Measurements from ENCODE around the gene SNX4. TPM values are rescaled to one million over a fixed set of nuclear protein-coding genes. Genes with fewer than 3 reads are reported as not detected.

SNX4 gene
- total RNA-seq, 1 experiment from 2014 or later, result 47.0 TPM

DNA sequence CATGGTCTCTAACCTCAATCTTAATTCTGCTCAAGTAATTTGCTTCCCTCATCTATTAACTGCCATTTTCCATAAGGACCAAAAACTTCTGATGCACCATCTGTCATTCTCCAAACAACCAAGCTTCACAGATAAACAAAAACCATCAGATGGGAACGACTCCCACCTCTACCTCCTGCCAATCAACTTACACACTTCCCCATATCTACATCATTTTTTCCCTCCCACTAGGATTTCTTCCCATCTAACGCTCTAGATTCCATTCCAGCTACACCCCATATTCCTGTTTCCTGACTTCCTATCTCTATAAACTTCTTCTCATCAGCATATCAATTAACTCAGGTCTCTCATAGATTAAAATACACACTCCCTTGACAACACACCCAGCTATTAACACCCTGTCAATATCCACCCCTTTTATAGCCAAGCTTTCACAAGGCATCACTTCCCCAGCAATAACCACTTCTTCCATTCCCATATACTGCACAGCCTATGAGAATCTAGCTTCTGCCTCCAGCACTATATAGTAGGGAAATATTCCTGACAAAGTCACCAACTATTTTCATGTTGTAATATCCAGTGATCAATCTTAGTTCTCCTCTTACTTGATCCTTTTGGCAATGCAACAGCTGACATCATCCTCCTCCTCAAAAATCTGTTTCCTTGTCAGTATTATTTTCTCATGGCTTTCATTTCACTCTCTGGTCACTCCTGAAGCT, 39.2 kb downstream of the SNX4 start:
- Histone ChIP-seq H3K4me3 (ENCODE audit: low read length) (no peak overlapping the region), H3K9ac (ENCODE audit: low read length) (no peak overlapping the region), H3K4me1 (ENCODE audit: low read length) (no peaks in the 10 kb centered on the region), H3K27ac (ENCODE audit: low read length) (no peak overlapping the region), H3K36me3 (ENCODE audit: insufficient read depth, low read length) (peaks cover 28% of the 10 kb centered on the region; the same call in 1 of the 2 replicates), H3K27me3 (ENCODE audit: low read length) (no peaks in the 10 kb centered on the region), H3K4me2 (ENCODE audit: low read depth, low read length, poor library complexity, severe bottlenecking) (no peak overlapping the region), H3K9me3 (ENCODE audit: low read length) (no peaks in the 10 kb centered on the region), H3K9me2 (replicated peaks; ENCODE audit: insufficient read depth, low read length) (no peaks in the 10 kb centered on the region), H4K20me1 (ENCODE audit: insufficient read depth, low read depth, low read length) (no peaks in the 10 kb centered on the region), H3K79me2 (ENCODE audit: low read length) (no peaks in the 10 kb centered on the region), H2AFZ (ENCODE audit: low read length) (no peak overlapping the region)
- no peak for DNase-seq

DNA sequence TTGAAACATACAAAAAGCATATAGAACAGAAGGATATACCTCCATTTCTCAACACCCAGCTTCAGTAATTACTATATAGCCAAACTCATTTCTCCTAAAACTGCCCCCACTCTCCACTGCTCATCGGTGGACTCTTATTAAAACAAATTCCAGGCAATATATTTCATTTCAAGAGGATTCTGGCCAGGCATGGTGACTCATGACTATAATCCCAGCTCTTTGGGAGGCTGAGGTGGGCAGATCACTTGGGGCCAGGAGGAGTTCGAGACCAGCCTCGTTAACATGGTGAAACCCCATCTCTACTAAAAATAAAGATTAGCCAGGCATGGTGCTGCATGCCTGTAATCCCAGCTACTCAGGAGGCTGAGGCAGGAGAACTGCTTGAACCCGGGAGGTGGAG, 40.9 kb downstream of the SNX4 start:
- no peak overlapping the region for H2AFZ ChIP-seq (ENCODE audit: low read length)
- H3K27me3 ChIP-seq (ENCODE audit: low read length), result no peaks in the 10 kb centered on the region
- no peak for DNase-seq
- H3K36me3 ChIP-seq (ENCODE audit: insufficient read depth, low read length), result peaks cover 36% of the 10 kb centered on the region; the same call in 1 of the 2 replicates
- no peaks in the 10 kb centered on the region for H3K9me2 ChIP-seq (replicated peaks; ENCODE audit: insufficient read depth, low read length)
- no peak overlapping the region for H3K27ac ChIP-seq (ENCODE audit: low read length)
- no peaks in the 10 kb centered on the region for H3K4me1 ChIP-seq (ENCODE audit: low read length)
- H3K9ac ChIP-seq (ENCODE audit: low read length), result no peak overlapping the region
- H4K20me1 ChIP-seq (ENCODE audit: insufficient read depth, low read depth, low read length), result no peaks in the 10 kb centered on the region
- no peaks in the 10 kb centered on the region for H3K79me2 ChIP-seq (ENCODE audit: low read length)
- H3K4me3 ChIP-seq (ENCODE audit: low read length), result no peak overlapping the region
- H3K4me2 ChIP-seq (ENCODE audit: low read depth, low read length, poor library complexity, severe bottlenecking), result no peak overlapping the region
- no peaks in the 10 kb centered on the region for H3K9me3 ChIP-seq (ENCODE audit: low read length)

DNA sequence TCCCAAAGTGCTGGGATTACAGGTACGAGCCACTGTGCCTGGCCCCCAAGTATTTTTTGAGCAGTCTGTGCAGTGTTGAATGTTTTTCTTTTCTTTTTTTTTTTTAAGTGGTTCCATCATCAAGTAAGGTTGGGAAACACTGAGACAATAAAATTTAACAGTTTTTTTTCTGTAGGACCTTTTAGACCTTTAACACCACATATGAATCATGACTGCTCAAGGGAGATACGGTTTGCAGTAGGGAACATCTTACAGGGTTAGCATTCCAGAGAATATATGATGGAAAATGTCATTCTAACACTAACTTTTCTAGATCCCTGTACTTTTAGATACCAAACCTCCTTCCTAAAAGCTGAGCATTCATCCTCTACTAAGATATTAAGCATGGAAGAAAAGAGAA, 41.7 kb downstream of the SNX4 start:
- H3K27me3 ChIP-seq (ENCODE audit: low read length), result no peaks in the 10 kb centered on the region
- no peaks in the 10 kb centered on the region for H3K9me2 ChIP-seq (replicated peaks; ENCODE audit: insufficient read depth, low read length)
- no peak overlapping the region for H3K9ac ChIP-seq (ENCODE audit: low read length)
- no peak overlapping the region for H3K4me3 ChIP-seq (ENCODE audit: low read length)
- no peak for DNase-seq
- H3K36me3 ChIP-seq (ENCODE audit: insufficient read depth, low read length), result peaks cover 40% of the 10 kb centered on the region; the same call in 1 of the 2 replicates
- H2AFZ ChIP-seq (ENCODE audit: low read length), result no peak overlapping the region
- H3K27ac ChIP-seq (ENCODE audit: low read length), result no peak overlapping the region
- no peak overlapping the region for H3K4me2 ChIP-seq (ENCODE audit: low read depth, low read length, poor library complexity, severe bottlenecking)
- H4K20me1 ChIP-seq (ENCODE audit: insufficient read depth, low read depth, low read length), result no peaks in the 10 kb centered on the region
- H3K79me2 ChIP-seq (ENCODE audit: low read length), result no peaks in the 10 kb centered on the region
- H3K9me3 ChIP-seq (ENCODE audit: low read length), result no peaks in the 10 kb centered on the region
- H3K4me1 ChIP-seq (ENCODE audit: low read length), result no peaks in the 10 kb centered on the region

DNA sequence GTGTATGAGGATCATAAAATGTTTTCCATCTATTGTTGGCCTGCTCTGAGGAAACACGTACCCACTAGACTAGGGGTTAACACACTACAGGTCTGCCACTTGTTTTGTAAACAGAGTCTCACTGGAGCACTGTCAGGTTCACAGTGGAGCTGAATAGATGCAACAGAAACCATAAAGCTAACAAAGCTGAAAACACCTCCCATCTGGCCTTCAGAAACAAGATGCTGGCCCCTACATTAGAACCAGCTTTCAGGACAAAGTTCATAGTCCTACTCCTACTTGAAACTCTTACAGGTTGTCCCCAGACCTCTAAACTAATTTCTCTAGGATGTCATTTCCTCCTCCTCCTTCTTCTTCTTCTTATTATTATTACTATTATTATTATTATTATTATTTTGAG, 42.3 kb downstream of the SNX4 start:
- Histone ChIP-seq H3K4me3 (ENCODE audit: low read length) (no peak overlapping the region), H3K79me2 (ENCODE audit: low read length) (no peaks in the 10 kb centered on the region), H4K20me1 (ENCODE audit: insufficient read depth, low read depth, low read length) (no peaks in the 10 kb centered on the region), H3K9me3 (ENCODE audit: low read length) (no peaks in the 10 kb centered on the region), H3K9ac (ENCODE audit: low read length) (no peak overlapping the region), H3K9me2 (replicated peaks; ENCODE audit: insufficient read depth, low read length) (no peaks in the 10 kb centered on the region), H3K4me2 (ENCODE audit: low read depth, low read length, poor library complexity, severe bottlenecking) (no peak overlapping the region), H3K27me3 (ENCODE audit: low read length) (no peaks in the 10 kb centered on the region), H3K27ac (ENCODE audit: low read length) (no peak overlapping the region), H2AFZ (ENCODE audit: low read length) (no peak overlapping the region), H3K36me3 (ENCODE audit: insufficient read depth, low read length) (peaks cover 43% of the 10 kb centered on the region; the same call in 1 of the 2 replicates), H3K4me1 (ENCODE audit: low read length) (no peaks in the 10 kb centered on the region)
- DNase-seq, result no peak

DNA sequence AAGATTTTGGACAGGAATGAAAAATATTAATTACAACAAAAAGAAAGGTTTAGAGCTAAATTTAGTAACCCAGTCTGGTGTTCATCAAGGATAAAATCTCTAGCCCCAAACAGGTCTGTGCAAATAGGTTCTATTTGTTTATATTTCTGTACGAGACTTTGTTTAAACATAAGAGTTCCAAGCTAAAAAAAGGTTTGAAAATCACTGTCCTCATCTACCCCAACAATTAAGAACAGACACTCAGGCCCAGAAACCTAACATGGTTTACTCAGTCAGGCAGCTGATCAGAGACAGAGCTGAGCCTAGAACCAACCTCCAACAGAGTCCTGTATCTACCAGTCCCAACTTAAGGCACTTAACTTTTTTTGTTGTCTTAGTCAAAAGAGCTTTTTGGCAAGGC, 49.3 kb downstream of the SNX4 start:
- no peak for DNase-seq
- no peaks in the 10 kb centered on the region for H3K9me2 ChIP-seq (replicated peaks; ENCODE audit: insufficient read depth, low read length)
- H4K20me1 ChIP-seq (ENCODE audit: insufficient read depth, low read depth, low read length), result no peaks in the 10 kb centered on the region
- H3K4me2 ChIP-seq (ENCODE audit: low read depth, low read length, poor library complexity, severe bottlenecking), result no peak overlapping the region
- no peak overlapping the region for H3K4me3 ChIP-seq (ENCODE audit: low read length)
- H3K27ac ChIP-seq (ENCODE audit: low read length), result no peak overlapping the region
- H3K9me3 ChIP-seq (ENCODE audit: low read length), result no peaks in the 10 kb centered on the region
- peaks cover 41% of the 10 kb centered on the region for H3K36me3 ChIP-seq (ENCODE audit: insufficient read depth, low read length)
- no peak overlapping the region for H2AFZ ChIP-seq (ENCODE audit: low read length)
- no peaks in the 10 kb centered on the region for H3K27me3 ChIP-seq (ENCODE audit: low read length)
- no peak overlapping the region for H3K9ac ChIP-seq (ENCODE audit: low read length)
- H3K4me1 ChIP-seq (ENCODE audit: low read length), result no peaks in the 10 kb centered on the region
- no peaks in the 10 kb centered on the region for H3K79me2 ChIP-seq (ENCODE audit: low read length)

DNA sequence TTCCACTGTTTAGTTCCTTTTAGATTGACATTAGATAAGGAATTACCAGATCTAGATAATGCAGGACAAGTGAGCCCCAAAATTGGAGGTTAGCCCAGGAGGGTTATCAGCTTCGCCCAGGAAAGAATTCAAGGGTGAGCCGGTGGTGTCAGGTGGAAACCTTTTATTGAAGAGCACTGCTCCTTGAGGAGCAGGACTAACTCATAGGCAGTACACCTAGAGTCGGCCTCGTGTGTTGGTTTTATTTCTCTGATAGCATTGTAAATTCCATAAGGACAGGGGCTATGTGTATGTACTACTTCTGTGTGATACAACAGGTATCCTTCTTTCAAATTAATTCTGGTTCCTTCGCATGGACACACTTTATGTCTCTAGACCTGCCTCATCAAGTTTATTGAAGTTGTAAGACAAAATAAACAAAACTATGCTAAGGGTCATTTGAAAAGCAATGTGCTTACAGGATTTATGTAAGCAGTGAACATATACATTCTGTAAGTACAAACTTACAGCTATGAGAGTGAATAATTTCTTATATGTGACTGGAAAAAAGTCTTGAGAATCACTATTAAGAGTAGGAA, 57.2 kb downstream of the SNX4 start:
- H3K4me2 ChIP-seq (ENCODE audit: low read depth, low read length, poor library complexity, severe bottlenecking), result no peak overlapping the region
- no peak overlapping the region for H3K9ac ChIP-seq (ENCODE audit: low read length)
- no peaks in the 10 kb centered on the region for H4K20me1 ChIP-seq (ENCODE audit: insufficient read depth, low read depth, low read length)
- no peaks in the 10 kb centered on the region for H3K9me2 ChIP-seq (replicated peaks; ENCODE audit: insufficient read depth, low read length)
- no peak overlapping the region for H3K4me3 ChIP-seq (ENCODE audit: low read length)
- no peaks in the 10 kb centered on the region for H3K4me1 ChIP-seq (ENCODE audit: low read length)
- peaks cover 3% of the 10 kb centered on the region; the same call in 1 of the 2 replicates for H3K36me3 ChIP-seq (ENCODE audit: insufficient read depth, low read length)
- no peaks in the 10 kb centered on the region for H3K79me2 ChIP-seq (ENCODE audit: low read length)
- no peaks in the 10 kb centered on the region for H3K9me3 ChIP-seq (ENCODE audit: low read length)
- DNase-seq, result no peak
- H3K27me3 ChIP-seq (ENCODE audit: low read length), result no peaks in the 10 kb centered on the region
- H3K27ac ChIP-seq (ENCODE audit: low read length), result no peak overlapping the region
- H2AFZ ChIP-seq (ENCODE audit: low read length), result no peak overlapping the region

DNA sequence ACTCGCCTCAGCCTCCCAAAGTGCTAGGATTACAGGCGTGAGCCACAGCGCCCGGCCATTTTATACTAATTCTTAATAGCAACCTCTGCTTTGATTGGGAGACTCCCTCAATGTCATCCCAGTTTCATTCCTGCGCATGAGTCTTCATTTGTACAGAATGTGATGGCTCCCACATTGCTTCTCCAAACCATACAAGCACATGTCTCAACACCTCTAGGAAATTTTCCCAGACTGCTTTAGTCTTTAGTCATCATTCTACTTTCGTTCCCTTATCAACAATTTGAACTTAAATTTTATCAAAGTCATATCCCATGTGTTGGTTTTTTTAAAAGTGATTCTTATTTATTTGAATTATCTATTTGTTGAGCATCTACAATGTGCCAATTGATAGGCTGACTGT, 58.1 kb downstream of the SNX4 start:
- H4K20me1 ChIP-seq (ENCODE audit: insufficient read depth, low read depth, low read length), result no peaks in the 10 kb centered on the region
- no peaks in the 10 kb centered on the region for H3K9me2 ChIP-seq (replicated peaks; ENCODE audit: insufficient read depth, low read length)
- DNase-seq, result no peak
- H3K27me3 ChIP-seq (ENCODE audit: low read length), result no peaks in the 10 kb centered on the region
- no peaks in the 10 kb centered on the region for H3K79me2 ChIP-seq (ENCODE audit: low read length)
- H3K4me1 ChIP-seq (ENCODE audit: low read length), result no peaks in the 10 kb centered on the region
- no peak overlapping the region for H3K27ac ChIP-seq (ENCODE audit: low read length)
- H3K36me3 ChIP-seq (ENCODE audit: insufficient read depth, low read length), result no peaks in the 10 kb centered on the region
- no peak overlapping the region for H3K9ac ChIP-seq (ENCODE audit: low read length)
- no peak overlapping the region for H3K4me3 ChIP-seq (ENCODE audit: low read length)
- H2AFZ ChIP-seq (ENCODE audit: low read length), result no peak overlapping the region
- H3K9me3 ChIP-seq (ENCODE audit: low read length), result no peaks in the 10 kb centered on the region
- H3K4me2 ChIP-seq (ENCODE audit: low read depth, low read length, poor library complexity, severe bottlenecking), result no peak overlapping the region

DNA sequence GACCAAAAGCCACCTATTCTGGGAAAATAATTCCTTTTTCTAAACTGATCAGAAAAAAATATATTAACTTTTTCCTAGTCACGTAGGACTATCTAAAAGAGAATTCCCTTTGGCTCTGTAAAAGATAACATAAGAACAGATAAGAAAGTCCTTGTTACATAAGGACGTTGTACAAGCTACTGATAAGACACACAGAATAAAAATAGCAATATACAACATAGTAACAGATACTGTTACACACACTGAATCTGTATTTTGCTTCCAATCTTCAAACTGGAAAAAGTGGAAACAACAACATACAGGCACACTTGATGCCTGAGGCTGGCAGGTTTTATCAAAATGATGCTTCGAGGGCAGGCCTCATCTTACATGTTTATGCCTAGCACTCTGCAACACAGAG, 59.8 kb downstream of the SNX4 start:
- no peak for DNase-seq
- Histone ChIP-seq H3K4me2 (ENCODE audit: low read depth, low read length, poor library complexity, severe bottlenecking) (no peak overlapping the region), H3K27me3 (ENCODE audit: low read length) (no peaks in the 10 kb centered on the region)

More for the DNA sequence above, 59.8 kb downstream of the SNX4 start:
- Histone ChIP-seq H3K9ac (ENCODE audit: low read length) (no peak overlapping the region), H3K36me3 (ENCODE audit: insufficient read depth, low read length) (peaks cover 5% of the 10 kb centered on the region; the same call in 1 of the 2 replicates), H3K4me1 (ENCODE audit: low read length) (no peaks in the 10 kb centered on the region), H4K20me1 (ENCODE audit: insufficient read depth, low read depth, low read length) (no peaks in the 10 kb centered on the region), H3K9me3 (ENCODE audit: low read length) (no peaks in the 10 kb centered on the region), H3K4me3 (ENCODE audit: low read length) (no peak overlapping the region), H3K79me2 (ENCODE audit: low read length) (no peaks in the 10 kb centered on the region), H2AFZ (ENCODE audit: low read length) (no peak overlapping the region), H3K27ac (ENCODE audit: low read length) (no peak overlapping the region), H3K9me2 (replicated peaks; ENCODE audit: insufficient read depth, low read length) (no peaks in the 10 kb centered on the region)
